GM19099 (cell line): ENCODE measurements around the gene RGS9.

Experiments
- POLR2A ChIP-seq: IDR thresholded peaks from 3 replicates; pipeline ENCODE4 v1.6.1; 2011; ENCODE audit warnings: low read depth; ENCODE audit not compliant: insufficient read length; ENCODE audit errors: extremely low read depth

RGS9 gene

DNA sequence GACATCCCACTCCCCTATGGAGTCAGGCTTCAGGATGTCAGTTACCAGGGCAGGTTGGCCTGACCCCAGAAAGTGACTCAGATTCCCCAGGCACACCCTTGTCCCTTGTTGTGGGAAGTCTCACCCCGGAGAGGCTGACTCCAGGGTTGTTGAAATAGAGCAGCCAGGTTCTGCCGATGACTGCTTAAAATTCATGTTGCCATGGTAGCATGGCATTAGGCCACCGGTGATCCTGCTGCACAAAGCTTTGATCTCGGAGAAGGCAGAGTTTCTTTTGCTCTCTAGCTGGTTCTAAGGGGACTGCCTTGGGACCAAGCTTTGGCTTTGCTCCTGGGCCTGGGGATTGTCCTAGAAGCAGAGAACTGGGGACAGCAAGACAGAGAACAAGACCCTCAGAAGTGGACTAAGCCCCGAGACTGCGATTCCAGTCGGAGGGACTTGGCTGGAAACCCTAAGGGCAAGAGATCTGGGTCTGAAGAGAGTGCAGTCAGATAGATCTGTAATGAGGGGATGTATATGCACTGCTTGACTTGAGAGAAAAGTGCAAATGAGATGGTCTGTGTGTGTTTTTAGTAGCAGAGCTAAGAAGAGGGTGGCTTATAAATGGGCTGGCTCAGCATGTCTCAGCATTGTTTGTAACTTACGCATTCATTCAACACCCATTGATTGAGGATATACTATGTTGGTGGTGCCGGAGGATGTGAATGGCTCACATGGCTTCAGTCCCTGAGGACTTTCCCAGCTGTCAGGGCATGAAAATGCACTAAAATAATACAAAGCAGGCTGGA, 106.9 kb downstream of the RGS9 start:
- TF ChIP-seq POLR2A, result no peak

DNA sequence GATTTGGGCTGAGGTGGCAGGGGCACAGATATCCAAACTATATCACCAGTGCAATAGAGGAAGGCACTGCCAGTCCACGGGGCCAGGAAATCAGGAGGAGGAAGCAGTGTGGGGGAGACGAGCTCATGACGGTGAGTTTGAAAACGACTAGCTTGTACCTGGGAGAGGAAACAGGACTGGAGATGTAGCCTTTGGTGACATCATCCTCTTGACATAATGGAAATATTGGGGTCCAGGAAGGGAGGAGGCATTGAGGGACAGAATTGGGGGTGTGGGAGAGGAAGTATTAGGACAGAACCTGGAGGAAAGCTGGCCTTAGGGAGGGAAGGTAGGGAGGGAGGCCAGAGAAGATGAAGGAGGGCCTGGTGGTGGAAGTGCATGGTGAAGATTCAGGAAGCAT, 109.1 kb downstream of the RGS9 start:
- no peak for TF ChIP-seq POLR2A

DNA sequence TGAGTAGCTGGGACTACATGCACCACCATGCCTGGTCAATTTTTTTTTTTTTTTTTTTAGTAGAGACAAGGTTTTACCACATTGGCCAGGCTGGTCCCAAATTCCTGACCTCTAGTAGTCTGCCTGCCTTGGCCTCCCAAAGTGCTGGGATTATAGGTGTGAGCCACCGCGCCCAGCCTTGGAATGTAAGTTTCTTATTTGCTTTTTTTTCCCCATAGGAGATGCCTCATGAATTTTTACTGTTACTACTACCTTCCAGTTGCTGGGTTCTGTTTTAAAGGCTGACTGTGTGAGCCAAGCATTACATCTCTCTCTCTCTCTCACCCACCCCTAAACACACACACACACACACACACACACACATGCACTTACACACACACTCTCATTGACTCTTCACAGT, 112.6 kb downstream of the RGS9 start:
- TF ChIP-seq POLR2A, result no peak

DNA sequence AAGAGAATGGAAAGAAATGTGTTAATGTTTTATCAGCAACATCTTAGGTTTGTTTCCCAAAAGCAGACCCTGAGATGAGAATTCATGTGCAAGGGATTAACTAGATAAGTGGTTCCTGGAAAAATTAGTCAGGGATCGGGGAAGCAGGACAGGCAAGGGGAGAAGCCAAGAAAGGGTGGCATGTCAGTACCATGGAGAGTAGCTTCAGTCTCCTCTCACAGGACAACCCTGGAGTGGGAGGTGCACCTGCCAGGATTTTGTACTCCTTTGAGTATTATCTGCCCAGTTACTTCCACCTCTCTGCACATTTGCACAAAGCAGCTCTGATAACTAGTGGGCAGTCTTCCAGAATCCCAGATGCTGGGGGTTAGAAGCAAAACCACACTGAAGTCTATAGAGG, 117.0 kb downstream of the RGS9 start:
- TF ChIP-seq POLR2A, result no peak

DNA sequence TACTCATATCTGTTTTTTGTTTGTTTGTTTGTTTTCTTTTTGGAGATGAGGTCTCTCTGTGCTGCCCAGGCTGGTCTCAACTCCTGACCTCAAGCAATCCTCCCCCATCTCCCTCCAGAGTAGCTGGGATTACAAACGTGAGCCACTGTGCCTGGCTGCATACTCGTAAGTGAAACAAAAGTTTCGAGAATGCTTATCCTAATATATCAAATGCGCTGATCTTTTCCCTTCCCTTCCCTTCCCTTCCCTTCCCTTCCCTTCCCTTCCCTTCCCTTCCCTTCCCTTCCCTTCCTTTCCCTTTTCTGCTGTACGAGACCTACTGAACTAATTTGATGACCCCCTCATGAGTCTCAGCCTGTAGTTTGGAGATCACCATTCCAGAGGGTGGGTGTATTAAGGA, 122.1 kb downstream of the RGS9 start:
- TF ChIP-seq POLR2A, result no peak

DNA sequence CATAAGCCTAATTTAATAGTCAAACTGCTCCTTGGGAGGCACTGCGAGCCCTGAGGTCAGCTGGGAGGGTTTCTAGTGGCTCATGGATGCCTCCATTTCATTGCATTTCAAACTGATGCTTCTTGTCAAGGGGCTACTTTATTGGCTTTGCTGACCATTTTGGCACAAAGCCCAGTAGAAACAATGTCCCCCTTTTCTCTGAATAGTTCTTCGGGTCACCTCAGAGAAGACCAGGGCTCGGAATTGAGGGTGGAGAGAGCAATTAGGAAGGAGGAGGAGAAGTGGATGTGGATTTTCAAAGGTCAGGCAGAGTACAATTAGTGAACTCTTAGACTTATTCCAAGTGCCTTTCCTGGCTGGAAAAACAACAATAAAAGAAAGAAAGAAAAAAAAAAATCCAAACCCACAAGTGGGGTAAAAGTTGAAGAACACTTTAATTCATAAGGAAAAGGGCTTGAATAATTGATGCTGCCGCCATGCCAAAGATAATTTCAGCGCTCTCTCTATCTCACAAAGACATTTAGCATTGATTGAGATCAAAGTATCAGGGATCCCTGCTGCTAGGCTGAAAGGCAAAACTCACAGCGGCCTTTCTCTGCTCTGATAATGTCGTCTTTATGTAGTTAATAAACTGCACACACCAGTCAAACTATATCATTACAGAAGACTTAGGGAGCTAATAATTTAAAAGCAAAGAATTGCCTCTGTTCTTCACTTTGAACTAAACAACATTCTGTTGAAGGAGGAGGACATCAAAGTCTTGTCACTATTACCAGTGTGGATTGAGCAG, 122.7 kb downstream of the RGS9 start:
- no peak for TF ChIP-seq POLR2A

DNA sequence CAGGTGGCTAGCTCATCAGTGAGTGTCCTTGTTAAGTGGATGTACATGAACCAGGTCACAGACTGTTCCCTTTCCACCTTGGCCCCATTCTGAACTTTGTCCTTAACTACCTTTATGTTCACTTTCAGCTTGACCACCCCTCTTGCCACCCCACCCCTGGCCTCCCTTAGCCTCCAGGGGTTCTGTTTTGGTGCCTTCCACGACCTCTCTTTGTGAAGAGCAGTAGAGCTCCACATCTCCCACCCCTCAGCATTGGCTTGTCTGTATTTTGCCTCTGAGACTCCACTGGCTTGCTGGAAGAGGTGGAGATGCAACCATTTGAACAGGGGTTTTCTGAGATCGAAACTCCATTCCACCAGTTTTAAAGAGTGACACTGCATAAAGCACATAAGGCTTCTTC, 123.5 kb downstream of the RGS9 start:
- no peak for TF ChIP-seq POLR2A

DNA sequence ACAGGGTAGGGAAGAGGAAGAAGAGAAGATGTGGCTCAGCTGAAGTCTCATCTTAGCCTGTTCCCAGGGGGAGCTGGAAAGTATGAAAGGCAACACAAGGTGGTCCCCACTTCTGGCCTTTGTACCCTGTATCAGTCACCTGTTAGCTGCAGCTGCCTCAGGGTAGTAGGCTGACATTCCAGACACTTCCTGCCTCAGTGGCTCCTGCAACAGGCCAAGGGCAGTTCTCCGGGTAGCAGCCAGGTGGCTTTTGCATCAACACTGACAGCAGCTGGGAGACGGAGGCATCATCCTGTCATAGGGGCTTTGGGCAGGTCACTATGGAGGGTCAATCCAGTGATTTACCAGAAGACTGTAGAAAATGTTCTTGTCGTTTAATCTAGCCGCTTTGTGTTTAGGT, 124.0 kb downstream of the RGS9 start:
- no peak for TF ChIP-seq POLR2A

DNA sequence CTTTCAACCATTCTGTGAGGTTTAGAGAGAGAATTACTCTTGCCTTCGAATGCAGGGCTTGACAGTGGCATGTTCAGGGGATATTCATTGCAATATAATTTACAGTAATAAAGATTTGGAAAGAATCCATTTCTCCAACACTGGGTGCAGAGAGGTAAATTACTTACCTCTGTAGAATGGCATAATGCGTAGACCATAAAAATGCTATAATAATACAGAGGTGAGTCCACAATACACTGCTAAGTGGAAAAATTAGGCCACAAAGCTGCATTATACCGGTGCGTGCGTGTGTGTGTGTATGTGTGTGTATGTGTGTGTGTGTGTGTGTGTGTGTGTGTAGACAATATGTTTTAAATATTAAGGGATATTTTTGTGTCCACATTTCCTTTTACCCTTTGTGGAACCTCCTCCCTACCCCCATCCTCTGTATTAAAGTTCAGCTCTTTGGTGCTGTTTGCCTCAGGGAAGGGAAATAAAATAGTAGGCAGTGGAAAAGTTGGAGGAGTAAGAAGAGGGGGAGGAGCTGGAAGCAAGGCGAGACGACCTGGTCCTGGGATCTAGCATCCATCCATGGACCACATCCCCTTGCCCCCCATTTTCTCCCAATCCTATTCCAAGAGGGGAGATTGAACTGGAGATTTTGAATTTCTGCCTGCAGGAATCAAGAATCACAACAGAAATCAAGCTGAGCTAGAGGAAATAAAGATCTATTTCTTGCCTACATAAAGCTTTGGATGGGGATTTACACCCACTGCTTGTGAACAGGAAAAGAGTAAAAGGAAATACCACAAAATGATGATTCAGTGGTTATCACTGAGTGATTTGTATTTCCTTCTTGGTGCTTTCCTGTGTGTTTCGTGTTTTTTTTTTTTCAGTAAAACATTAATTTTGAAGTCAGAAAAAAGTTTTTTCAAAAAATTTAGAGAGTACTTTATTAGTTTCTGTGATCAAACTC, 124.8 kb downstream of the RGS9 start:
- TF ChIP-seq POLR2A, result no peak

DNA sequence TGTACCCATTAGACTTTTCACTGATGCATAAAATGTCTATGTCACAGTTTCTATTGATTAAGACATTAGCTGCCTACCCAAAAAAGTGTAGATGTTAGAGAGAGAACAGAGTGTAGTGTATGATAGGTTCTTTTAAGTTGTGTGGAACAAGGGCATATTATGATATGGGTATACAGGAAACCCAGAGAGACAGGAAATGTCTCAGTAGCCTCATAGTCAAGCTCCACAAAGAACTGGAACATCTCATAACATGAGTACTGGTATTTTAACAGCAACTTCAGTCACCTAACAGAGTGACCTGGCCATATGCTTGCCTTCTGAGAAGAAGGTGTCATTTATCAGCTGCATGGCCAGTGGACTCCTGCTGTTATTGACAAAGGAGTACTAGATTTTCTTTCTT, 128.1 kb downstream of the RGS9 start:
- TF ChIP-seq POLR2A, result no peak

DNA sequence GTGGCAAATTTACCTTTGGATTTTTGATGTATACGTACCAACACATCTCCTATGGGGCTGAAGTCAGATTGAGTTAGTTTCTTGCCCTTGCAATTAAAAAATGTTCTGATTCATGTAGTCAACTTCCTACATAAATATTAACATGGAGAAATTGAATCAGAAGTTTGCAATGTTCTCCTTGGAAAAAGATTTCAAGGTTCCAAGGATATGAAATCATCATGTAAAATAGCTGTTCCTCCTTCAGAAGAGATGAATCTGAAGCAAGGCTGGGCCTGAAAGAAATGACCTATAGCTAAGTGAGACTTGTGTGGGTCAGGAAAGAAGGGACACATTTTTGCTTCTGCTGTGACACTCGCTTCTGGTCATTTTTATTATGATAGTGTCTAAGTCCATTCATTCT, 131.7 kb downstream of the RGS9 start:
- TF ChIP-seq POLR2A, result no peak

DNA sequence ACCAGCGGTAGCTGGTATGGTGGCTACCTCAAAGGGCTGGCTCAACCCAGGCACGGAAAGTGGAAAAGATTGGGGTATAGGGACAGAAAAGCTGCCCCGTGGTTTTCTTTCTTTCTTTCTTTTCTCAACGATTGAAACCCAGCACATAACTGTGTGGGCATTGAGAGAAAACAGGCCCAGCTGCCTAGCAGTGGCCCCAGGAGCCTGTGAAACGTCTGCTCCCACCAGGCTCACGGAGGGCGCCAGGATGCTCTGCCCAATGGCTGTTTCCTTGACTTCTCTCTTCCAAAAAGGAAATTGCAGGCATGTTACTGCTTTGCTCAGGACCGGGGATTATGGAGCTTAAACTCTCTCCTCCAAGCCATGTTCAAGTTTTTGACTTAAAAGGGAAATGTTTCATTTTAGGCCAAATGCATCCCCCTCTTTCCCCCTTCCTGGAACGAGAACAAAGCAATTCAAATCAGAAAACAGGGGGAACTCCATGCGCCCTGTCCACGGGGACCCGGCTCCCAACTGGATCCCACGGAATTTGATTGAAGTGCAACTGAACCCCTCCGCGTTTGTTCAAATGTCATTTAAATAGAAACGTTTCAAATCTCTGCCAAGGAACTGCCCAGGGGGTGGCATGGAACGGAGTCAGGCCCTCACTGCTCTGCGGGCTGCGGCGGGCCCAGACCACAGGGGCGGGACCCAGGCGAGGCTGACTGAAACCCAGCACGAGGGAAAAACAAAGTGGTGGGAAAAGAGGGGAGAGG, 133.5 kb downstream of the RGS9 start:
- no peak for TF ChIP-seq POLR2A

DNA sequence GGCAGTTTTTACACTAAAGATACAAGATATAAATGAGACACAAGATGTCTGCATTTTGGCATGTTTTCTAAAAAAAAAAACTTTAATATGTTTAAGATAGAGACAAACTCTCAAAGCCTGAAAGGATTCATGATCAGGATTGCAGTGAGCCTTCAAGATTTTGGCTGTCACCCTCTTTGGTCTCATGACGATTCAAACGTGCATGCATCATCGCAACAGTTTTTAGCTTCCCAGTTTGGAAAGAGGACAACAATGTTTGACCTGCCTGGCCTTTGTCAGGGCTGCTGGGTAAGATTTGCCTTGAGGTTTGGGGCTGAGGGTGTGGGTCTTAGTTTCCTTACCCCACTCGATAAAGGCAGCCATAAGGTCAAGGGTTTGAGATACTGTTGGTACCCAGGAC, 134.1 kb downstream of the RGS9 start:
- TF ChIP-seq POLR2A, result no peak
